Measurements from ENCODE around the gene FRY. TPM values are rescaled to one million over a fixed set of nuclear protein-coding genes. Genes with fewer than 3 reads are reported as not detected.

The FRY gene
- total RNA-seq, 1 donor from 2014 or later = 13.5 TPM

DNA sequence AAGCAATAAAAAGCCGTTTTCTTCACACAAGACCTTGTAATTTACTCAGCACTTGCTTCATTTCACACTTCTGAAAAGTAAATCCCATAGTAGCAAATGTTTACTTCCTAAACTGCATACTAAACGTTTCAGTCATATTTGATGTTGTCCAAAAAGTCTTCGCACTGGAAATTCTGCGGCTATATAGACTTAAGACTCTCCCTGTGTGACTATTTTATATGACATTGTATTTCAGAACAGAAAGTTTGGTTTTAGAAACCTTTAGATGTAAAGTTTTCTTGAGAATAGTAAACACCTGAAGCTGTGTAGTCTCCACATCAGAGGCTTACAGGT lies 254.0 kb downstream of the FRY start:
- intact Hi-C loops (cut with micrococcal nuclease) = no loop called here

DNA sequence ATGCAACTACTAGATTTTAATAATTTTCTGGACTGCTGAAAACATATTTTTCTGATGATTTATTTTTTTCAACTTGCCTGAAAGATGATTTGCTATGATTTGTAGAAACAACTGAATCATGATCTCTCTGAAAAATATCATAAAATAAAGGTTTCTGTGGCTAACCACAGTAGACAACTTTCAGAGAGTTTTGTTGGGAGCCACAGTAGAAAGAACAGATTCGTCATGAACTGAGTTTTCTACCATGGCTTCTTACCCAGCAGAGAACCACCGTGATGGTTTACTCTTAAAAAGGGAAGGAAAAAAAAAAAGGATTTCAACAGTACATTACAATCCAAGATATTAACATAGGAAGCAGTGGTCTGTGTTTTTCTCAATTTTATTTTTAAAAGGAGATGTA lies 265.6 kb downstream of the FRY start:
- intact Hi-C loops (cut with micrococcal nuclease) = no loop called here

DNA sequence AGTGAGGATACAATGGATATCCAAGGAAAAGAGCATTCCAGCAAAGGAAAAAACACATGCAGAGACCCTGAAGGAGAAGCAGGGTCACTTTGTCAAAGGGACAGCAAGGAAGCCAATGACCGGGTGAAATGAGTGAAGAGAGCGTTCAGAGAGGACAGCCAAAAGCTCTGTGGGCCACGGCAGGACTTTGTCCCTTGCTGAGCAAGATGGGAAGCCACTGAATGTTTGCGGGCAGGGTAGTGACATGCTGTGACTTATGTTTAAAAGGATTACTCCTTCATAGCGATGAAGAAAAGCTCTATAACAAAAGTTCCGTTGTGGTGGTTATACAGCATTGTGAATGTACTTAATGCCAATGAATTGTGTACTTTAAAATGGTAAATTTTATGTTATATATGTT lies 267.1 kb downstream of the FRY start:
- intact Hi-C loops (cut with micrococcal nuclease) = no loop called here

DNA sequence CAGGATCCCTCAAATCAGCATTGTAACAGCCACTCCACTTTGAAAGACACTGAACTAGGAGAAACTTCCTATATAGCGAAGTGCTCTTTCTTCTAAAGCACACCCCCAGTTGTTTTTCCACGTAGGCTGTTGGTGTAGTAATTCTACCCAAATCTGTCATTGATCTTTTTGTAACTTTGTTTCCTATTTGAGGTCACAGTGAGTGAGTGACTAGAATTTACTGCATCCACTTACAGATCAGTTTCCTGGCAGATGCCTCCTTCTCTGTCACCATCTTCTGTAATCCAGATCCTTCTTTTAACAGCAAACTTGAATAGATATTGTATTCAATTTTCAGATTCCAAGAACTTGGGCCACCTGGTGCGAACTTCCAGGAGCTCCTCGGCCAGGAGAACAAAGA lies 268.3 kb downstream of the FRY start:
- intact Hi-C loops (cut with micrococcal nuclease) = no loop called here

DNA sequence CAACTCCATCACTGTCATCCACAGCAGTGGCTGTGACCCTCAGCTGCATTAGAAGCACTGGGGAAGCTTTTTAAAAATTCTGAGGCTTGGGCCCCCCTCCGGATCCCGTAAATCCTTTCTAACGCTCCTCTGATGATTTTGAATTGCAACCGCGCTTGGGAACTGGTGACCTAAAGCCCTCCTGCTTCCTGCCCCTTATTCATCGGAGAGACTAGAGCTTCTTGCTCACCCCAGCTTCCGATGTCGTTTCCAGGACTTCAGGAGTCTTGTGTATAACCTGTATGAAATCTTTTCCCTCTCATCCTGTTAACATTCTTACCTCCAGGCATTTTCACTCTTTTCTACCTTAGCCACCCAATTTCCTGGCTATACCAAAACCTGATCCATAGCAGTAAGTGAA lies 268.8 kb downstream of the FRY start:
- intact Hi-C loops (cut with micrococcal nuclease) = no loop called here

DNA sequence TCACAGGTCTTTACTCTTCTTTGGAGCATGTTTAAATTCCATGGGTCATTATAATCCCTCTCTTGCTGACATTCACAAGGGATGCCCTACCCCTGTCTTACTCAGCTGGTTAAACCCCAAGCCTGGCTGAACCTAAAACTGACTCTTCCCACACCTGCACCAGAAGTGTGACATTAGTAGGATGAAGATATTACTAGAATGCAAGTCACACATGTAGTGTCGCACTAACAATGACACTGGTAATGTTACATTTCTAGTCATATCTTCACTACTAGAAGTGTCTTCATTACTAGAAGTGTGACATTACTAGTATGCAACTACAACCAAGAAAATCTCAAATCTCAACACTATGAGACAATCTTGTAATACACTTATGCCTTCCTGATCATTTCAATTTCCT lies 269.3 kb downstream of the FRY start:
- intact Hi-C loops (cut with micrococcal nuclease) = no loop called here

DNA sequence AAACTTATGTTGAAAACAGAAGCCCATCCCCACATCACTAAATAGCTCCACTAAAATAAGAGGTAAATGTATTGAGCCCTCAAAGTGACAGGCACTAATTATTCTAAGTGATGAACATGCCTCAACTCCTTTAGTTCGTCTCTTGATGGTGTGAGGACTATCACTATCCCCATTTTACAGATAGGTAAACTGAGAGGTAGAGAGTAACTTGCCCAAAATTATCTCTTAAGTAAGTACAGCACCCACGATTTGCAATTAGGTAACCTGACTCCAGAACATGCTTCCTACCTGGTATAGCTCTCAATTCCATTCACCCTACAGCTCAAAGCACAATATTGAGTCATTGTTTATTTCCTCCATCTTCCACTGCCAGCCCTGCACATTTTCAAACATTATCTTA lies 270.9 kb downstream of the FRY start:
- intact Hi-C loops (cut with micrococcal nuclease) = no loop called here

DNA sequence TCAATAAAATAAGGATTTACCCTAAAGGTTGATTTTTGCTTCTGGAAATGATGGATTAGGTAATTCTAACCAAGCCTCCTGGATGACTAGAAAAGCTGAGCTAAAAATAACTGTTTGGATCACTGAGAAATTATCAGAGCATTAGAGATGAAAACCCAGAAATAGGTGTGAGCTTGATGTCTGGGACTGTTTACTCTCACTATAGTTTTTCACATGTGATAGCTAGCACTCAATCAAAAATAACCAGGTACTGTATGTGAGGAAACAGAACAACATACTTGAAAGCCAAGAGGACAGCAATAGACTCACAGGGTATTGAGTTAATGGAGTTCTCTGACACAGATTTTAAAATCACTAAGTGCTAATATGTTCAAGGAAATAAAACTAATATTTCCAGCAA lies 274.1 kb downstream of the FRY start:
- intact Hi-C loops (cut with micrococcal nuclease) = no loop called here

DNA sequence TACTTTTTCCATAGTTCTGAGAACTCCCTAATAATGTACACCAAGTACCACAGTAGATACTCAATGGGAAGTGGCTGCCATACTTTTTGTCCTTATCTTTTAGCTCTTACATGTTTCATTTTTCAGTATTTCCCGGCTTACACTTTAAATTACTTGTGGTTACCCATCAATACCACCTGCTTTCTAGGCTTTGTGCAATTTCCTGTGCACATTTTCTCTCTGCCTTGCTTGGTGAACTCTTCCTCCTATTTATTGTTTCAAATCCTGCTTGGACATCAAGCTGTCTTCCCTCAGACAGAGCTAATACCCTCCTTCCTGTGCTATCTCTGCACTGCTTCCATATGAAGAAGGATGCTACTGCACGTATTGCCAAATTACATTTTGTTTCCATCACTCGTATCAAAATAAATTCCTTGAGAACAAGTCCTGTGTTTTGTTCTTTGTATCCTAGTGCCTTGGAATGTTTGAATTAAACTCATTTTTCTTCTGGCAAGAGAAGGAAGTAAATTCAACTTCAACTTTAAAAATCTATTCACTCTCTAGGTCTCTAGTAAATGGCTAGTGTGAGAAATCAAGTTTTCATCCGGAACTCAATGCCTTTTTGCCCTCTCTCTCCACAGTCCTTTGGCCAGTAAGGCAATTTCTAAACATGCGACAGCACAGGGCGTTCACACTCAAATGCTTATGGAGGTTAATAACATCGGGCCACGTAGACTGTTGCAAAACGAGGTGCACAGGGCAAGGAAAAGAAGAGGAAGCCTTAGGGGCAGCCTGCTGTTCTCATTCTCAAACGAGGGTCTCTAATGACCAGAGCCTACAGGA lies 277.9 kb downstream of the FRY start:
- intact Hi-C loops (cut with micrococcal nuclease) = loop anchor here (1.0 to 10.0 kb wide), 10 partner anchors 41 to 895 kb away; partner anchors contain the start of gene FRY

DNA sequence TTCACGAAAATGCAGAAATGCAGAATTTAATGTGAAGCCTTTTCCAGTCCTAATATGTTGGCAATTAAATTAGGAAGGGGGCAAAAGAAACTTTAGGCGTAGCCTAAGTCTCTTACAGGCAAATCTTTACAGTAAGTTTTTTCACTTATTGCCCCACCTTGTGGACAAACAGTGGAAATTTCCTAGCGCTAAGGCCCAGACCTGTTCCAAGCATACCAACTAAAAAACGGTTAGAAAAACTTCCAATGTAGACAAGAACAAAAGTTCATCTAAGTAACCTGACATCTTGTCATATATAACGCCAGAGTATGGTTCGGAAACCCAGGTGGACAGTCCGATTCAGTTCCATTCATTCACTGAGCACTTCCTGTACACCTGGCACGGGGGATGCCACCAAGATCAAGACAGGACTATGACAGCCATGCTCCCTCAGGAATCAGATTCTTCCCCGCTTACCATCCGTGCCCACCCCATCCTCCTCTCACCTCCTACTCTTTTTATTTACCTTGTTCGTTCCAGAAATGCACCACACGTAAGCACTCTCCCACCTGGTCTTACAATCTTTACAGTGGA lies 278.6 kb downstream of the FRY start:
- intact Hi-C loops (cut with micrococcal nuclease) = loop anchor here (1.0 to 10.0 kb wide), 10 partner anchors 42 to 895 kb away; partner anchors contain the start of gene FRY

DNA sequence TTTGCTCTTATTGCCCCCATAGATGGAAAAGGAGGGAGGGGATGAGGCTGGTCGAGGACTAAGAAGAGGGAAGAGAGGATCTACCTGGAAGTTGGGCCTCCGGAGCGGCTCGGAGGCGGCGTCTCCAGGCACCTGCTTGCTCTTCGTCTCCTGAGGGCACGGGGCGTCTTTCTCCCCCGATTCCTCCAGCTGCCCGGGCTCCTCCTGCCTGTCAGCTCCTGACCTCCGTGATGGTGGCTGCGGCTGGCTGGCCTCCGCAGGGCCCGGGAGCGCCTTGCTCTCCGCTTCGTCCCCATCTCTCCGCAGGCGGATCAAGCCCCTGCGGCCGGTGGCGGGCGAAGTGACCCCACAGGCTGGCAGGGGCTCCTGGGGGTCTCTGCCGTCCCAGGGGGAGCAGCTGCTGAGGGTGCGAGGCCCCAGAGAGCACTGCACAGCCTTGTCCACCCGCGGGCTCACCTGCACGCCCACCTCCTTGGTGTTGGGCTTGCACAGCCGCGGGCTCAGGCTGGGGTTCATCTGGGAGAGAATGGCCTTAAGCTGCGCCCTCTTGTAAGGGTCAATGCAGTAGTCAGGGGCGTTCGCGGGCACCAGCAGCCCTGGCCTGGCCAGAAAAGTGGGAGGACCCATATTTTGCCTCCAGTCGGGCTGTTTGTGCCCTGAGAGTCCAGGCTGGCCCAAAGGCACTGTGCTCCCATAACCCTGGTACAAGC lies 279.8 kb downstream of the FRY start:
- intact Hi-C loops (cut with micrococcal nuclease) = loop anchor here (2.0 to 10.0 kb wide), 3 partner anchors 147 to 893 kb away; no protein-coding TSS in a partner anchor

DNA sequence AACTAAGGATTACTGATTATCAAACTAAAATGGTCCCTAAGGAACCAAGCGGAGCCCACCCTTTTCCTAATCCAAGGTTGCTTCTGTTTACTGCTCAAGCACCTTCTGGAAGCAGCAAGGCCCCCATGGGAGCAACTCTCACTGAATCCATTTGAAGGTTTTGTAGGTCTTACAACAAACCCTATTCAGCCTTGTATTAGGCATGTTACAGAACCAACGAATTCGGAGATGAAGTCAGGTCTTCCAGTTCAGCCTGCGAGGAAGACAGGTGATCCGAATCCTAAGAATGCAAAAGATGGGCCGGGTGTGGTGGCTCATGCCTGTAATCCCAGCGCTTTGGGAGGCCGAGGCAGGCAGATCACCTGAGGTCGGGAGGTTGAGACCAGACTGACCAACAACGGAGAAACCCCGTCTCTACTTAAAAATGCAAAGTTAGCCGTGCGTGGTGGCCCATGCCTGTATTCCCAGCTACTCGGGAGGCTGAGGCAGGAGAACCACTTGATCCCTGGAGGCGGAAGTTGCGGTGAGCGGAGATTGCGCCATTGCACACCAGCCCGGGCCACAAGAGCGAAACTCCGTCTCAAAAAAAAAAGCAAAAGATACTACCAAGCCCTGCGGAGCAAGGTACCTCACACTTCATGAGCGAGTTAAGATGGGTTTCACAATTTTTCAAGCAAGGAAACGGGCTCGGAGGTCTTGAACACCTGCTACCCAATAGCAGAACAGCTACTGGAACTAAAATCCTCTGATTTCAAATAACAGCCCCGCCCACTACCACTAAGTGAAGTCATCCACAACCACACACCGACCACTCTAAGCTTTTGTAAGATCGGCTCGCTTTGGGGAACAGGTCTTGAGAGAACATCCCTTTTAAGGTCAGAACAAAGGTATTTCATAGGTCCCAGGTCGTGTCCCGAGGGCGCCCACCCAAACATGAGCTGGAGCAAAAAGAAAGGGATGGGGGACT lies 283.0 kb downstream of the FRY start:
- intact Hi-C loops (cut with micrococcal nuclease) = loop anchor here (1.0 to 10.0 kb wide), 16 partner anchors 34 to 1843 kb away; partner anchors contain the start of genes N4BP2L2, PDS5B and RFC3

DNA sequence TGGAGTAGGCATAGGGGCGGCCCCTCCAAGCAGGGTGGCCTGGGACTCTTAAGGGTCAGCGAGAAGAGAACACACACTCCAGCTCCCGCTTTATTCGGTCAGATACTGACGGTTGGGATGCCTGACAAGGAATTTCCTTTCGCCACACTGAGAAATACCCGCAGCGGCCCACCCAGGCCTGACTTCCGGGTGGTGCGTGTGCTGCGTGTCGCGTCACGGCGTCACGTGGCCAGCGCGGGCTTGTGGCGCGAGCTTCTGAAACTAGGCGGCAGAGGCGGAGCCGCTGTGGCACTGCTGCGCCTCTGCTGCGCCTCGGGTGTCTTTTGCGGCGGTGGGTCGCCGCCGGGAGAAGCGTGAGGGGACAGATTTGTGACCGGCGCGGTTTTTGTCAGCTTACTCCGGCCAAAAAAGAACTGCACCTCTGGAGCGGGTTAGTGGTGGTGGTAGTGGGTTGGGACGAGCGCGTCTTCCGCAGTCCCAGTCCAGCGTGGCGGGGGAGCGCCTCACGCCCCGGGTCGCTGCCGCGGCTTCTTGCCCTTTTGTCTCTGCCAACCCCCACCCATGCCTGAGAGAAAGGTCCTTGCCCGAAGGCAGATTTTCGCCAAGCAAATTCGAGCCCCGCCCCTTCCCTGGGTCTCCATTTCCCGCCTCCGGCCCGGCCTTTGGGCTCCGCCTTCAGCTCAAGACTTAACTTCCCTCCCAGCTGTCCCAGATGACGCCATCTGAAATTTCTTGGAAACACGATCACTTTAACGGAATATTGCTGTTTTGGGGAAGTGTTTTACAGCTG lies 283.9 kb downstream of the FRY start, which contains the start of the genes BRCA2 and ZAR1L:
TSS of gene BRCA2 (plus strand) at position 271 of the 790 bp plus-strand sequence. CDS start 953 bp downstream, outside the sequence.
TSS of gene ZAR1L (minus strand) at position 126 of the 790 bp plus-strand sequence. CDS start 3,438 bp downstream, outside the sequence.
- intact Hi-C loops (cut with micrococcal nuclease) = loop anchor here (1.0 to 10.0 kb wide), 16 partner anchors 33 to 1842 kb away; partner anchors contain the start of genes N4BP2L2, PDS5B and RFC3

DNA sequence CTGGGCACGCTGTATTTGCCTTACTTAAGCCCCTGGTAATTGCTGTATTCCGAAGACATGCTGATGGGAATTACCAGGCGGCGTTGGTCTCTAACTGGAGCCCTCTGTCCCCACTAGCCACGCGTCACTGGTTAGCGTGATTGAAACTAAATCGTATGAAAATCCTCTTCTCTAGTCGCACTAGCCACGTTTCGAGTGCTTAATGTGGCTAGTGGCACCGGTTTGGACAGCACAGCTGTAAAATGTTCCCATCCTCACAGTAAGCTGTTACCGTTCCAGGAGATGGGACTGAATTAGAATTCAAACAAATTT lies 284.4 kb downstream of the FRY start:
- intact Hi-C loops (cut with micrococcal nuclease) = loop anchor here (5.0 to 10.0 kb wide), 7 partner anchors 321 to 1841 kb away; no protein-coding TSS in a partner anchor

DNA sequence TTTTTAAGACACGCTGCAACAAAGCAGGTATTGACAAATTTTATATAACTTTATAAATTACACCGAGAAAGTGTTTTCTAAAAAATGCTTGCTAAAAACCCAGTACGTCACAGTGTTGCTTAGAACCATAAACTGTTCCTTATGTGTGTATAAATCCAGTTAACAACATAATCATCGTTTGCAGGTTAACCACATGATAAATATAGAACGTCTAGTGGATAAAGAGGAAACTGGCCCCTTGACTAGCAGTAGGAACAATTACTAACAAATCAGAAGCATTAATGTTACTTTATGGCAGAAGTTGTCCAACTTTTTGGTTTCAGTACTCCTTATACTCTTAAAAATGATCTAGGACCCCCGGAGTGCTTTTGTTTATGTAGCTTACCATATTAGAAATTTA lies 284.9 kb downstream of the FRY start:
- intact Hi-C loops (cut with micrococcal nuclease) = loop anchor here (5.0 to 10.0 kb wide), 7 partner anchors 321 to 1841 kb away; no protein-coding TSS in a partner anchor

DNA sequence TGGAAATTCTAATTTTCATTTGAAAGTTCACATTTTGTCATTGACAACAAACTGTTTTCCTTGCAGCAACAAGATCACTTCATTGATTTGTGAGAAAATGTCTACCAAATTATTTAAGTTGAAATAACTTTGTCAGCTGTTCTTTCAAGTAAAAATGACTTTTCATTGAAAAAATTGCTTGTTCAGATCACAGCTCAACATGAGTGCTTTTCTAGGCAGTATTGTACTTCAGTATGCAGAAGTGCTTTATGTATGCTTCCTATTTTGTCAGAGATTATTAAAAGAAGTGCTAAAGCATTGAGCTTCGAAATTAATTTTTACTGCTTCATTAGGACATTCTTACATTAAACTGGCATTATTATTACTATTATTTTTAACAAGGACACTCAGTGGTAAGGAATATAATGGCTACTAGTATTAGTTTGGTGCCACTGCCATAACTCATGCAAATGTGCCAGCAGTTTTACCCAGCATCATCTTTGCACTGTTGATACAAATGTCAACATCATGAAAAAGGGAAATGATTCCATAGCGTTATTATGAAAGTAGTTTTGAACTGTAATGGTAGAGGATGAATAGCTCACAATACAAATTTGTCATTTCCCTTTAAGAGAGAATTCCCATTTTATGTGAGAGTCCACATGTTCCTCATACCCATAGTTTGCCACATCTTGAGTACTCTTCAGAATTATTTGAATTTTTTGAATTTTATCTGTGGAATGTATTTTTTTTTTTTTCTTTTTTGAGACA lies 286.3 kb downstream of the FRY start:
- intact Hi-C loops (cut with micrococcal nuclease) = loop anchor here (5.0 to 10.0 kb wide), 7 partner anchors 319 to 1839 kb away; no protein-coding TSS in a partner anchor

DNA sequence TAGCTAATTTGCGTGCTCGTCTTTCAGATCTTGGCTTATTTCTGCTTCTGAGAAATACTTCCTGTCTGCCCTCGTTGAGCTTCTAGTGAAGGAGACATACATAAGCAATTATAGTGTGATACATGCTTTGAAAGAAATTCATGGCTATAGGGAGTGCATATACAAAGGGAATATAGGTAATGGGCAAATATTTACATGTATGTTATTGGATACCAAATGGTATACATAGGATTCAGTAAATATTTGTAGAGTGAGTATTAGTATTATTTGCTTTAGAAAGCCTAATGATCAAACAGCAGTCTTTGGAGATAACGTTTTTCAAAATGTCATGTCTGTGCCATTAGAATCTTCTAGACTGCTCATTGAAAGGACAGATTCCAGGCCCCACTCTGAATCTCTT lies 289.0 kb downstream of the FRY start:
- intact Hi-C loops (cut with micrococcal nuclease) = no loop called here

DNA sequence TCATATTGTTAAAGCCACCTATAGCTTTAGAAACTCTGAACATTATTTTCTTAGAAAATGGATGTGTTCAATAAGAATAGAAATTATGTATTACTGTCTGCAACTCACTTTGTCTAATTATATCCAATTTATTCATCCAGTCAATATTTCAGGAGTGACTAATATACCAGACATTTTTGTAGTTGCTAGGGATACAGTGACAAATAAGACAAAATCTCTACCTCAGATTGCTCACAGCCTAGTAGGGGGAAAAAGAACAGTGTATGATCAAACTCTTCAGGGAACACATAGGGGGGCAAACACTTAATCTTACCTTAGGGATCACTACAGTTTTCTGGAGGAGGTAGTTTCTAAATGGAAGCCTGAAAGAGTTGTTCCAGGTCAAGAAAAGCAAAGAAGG lies 292.3 kb downstream of the FRY start:
- intact Hi-C loops (cut with micrococcal nuclease) = no loop called here

DNA sequence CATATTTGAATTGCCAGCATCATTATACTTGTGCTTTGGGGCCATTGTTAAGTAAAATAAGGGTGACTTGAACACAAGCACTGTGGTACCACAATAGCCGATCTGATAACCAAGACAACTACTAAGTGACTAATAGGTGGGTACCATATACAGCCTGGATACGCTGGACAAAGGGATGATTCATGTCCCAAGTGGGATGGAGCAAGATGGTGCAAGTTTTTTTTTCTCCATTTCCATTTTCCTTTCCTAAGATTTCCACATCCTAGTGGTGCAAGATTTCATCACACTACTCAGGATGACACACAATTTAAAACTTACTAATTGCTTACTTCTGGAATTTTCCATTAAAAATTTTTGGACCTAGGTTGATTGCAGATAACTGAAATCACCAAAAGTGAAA lies 298.9 kb downstream of the FRY start:
- intact Hi-C loops (cut with micrococcal nuclease) = no loop called here
